NCI-H187 (cell line): ENCODE results near the gene JARID2.

ENCODE experiments used
- DNase-seq, 2 experiments: peaks; one replicate each; lab custom pipeline; 2025; lab: John Stamatoyannopoulos, UW

The JARID2 gene

GRCh38 chr6:15491255-15491985 lies 245.6 kb downstream of the JARID2 start:
- peak in 1 of 2 experiments; percentile 6 for DNase-seq

GRCh38 chr6:15491986-15492269 lies 246.1 kb downstream of the JARID2 start:
- DNase-seq, result no peak

GRCh38 chr6:15493437-15494168 lies 247.7 kb downstream of the JARID2 start:
- no peak for DNase-seq

GRCh38 chr6:15495375-15495901 lies 249.6 kb downstream of the JARID2 start:
- no peak for DNase-seq

GRCh38 chr6:15496345-15497131 lies 250.7 kb downstream of the JARID2 start:
- no peak for DNase-seq

- no peak for DNase-seq
These were observed 252.8 kb downstream of the JARID2 start for GRCh38 chr6:15498640-15499039.

GRCh38 chr6:15499125-15499524 lies 253.3 kb downstream of the JARID2 start:
- no peak for DNase-seq

GRCh38 chr6:15499591-15499990 lies 253.7 kb downstream of the JARID2 start:
- no peak for DNase-seq

- DNase-seq, result no peak
These were observed 254.3 kb downstream of the JARID2 start for GRCh38 chr6:15500078-15500740.

- DNase-seq, result peak; percentile 30 to 49
These were observed 255.3 kb downstream of the JARID2 start for GRCh38 chr6:15500901-15501825.

- DNase-seq, result no peak
These were observed 256.1 kb downstream of the JARID2 start for GRCh38 chr6:15501826-15502445.

- DNase-seq, result no peak
These were observed 256.8 kb downstream of the JARID2 start for GRCh38 chr6:15502446-15503345.

- no peak for DNase-seq
These were observed 257.4 kb downstream of the JARID2 start for GRCh38 chr6:15503346-15503680.

- DNase-seq, result no peak
These were observed 258.2 kb downstream of the JARID2 start for GRCh38 chr6:15504040-15504495.

- no peak for DNase-seq
These were observed 258.9 kb downstream of the JARID2 start for GRCh38 chr6:15504581-15505350.

- no peak for DNase-seq
These were observed 259.6 kb downstream of the JARID2 start for GRCh38 chr6:15505463-15505918.

- DNase-seq, result no peak
These were observed 260.2 kb downstream of the JARID2 start for GRCh38 chr6:15506066-15506465.

GRCh38 chr6:15507221-15507620 lies 261.4 kb downstream of the JARID2 start:
- no peak for DNase-seq

GRCh38 chr6:15507746-15508145 lies 261.9 kb downstream of the JARID2 start:
- DNase-seq, result no peak
